CD4-positive, CD25-positive, alpha-beta regulatory T cell (primary cell): ENCODE results near the gene C6orf58. TPM values are rescaled to one million over a fixed set of nuclear protein-coding genes. Genes with fewer than 3 reads are reported as not detected.

Experiments used
- ATAC-seq, 2 donors: fragments of 150-1000 bp; cut with Tn5 transposase; one replicate each; pipeline ENCODE4 v1.10.0; 2021; ENCODE audit warnings: low read depth in 2 of 2, moderate number of reproducible peaks in 2 of 2, moderate library complexity in 1 of 2
- DNase-seq, 3 donors: peaks; one replicate each; pipeline versions ENCODE4 v3.0.0 to v3.0.0-alpha.2; 2012 to 2022; ENCODE audit warnings: mixed read lengths in 1 of 3
- H3K27ac ChIP-seq: one replicate; pipeline ENCODE4 v1.7.0; 2013; ENCODE audit warnings: mild to moderate bottlenecking, low read length; ENCODE audit not compliant: insufficient read depth, poor library complexity, severe bottlenecking
- H3K27me3 ChIP-seq: one replicate; pipeline ENCODE4 v1.7.0; 2013; ENCODE audit warnings: low read length; ENCODE audit not compliant: control insufficient read depth, insufficient read depth
- H3K36me3 ChIP-seq: one replicate; pipeline ENCODE4 v1.7.0; 2013; ENCODE audit warnings: mild to moderate bottlenecking, low read length, moderate library complexity; ENCODE audit not compliant: control insufficient read depth, insufficient read depth
- H3K4me1 ChIP-seq: 2 replicates; pipeline ENCODE4 v1.7.0; 2013; ENCODE audit warnings: mild to moderate bottlenecking, low read length; ENCODE audit not compliant: insufficient read depth, control insufficient read depth, poor library complexity, severe bottlenecking
- H3K4me3 ChIP-seq: one replicate; pipeline ENCODE4 v1.7.0; 2013; ENCODE audit warnings: low read depth, mild to moderate bottlenecking, low read length, moderate library complexity
- H3K9me3 ChIP-seq, 2 experiments: 1 replicate in 1 of 2; 2 replicates in 1 of 2; pipeline ENCODE4 v1.7.0; 2013; ENCODE audit warnings: low read length in 2 of 2, mild to moderate bottlenecking in 1 of 2, moderate library complexity in 1 of 2; ENCODE audit not compliant: control insufficient read depth in 2 of 2
- H3K27ac Mint-ChIP-seq, 3 donors: one replicate each; pipeline ENCODE4 v1.8.0; 2020 to 2022; ENCODE audit warnings: mild to moderate bottlenecking in 3 of 3, mixed read lengths in 3 of 3, moderate library complexity in 2 of 3
- H3K27me3 Mint-ChIP-seq: one replicate; pipeline ENCODE4 v1.8.0; 2022; ENCODE audit warnings: mild to moderate bottlenecking, mixed read lengths
- H3K36me3 Mint-ChIP-seq: one replicate; pipeline ENCODE4 v1.8.0; 2020; ENCODE audit warnings: mixed read lengths
- H3K4me1 Mint-ChIP-seq, 4 donors: one replicate each; pipeline ENCODE4 v1.8.0; 2020 to 2022; ENCODE audit warnings: mixed read lengths in 4 of 4, mild to moderate bottlenecking in 1 of 4
- H3K4me3 Mint-ChIP-seq, 4 donors: one replicate each; pipeline ENCODE4 v1.8.0; 2020 to 2022; ENCODE audit warnings: mild to moderate bottlenecking in 4 of 4, mixed read lengths in 4 of 4, moderate library complexity in 3 of 4
- H3K9me3 Mint-ChIP-seq, 7 donors: one replicate each; pipeline ENCODE4 v1.8.0; 2020 to 2022; ENCODE audit warnings: mixed read lengths in 7 of 7, mild to moderate bottlenecking in 3 of 7, moderate library complexity in 2 of 7
- polyA plus RNA-seq, 4 donors: library from polyadenylated mRNA; unstranded; fragments of 300-500 nt; fragmentation: Illumina TruSeq; gene quantifications; one replicate each; pipeline ENCODE4 v1.2.3, GENCODE V29; 2021
- total RNA-seq: library from RNA; stranded (reverse); gene quantifications from one replicate; pipeline ENCODE4 v1.2.3, GENCODE V29; 2022

Gene C6orf58
- total RNA-seq (not detected), polyA plus RNA-seq (not detected)

DNA sequence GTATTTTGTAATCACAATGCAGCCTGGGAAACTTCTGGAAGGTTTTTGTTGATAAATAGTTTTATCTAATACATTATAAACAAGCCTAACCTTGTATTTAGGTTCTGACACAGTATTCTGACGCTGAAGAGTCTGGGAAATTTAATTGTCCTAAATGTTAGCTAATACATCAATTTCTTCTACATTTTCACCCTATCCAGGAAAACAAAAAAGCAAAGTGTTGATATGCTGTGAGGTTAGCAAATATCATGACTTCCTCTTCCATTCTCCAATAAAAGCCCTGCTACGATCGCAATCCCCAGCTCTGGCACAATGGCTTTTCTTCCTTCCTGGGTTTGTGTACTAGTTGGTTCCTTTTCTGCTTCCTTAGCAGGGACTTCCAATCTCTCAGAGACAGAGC, at the start of gene C6orf58:
Gene C6orf58, plus strand, starts transcription at position 301 of the 400 bp plus-strand sequence. Its CDS starts 12 bp downstream, at position 313.
- no peaks in the 10 kb centered on the region for H3K36me3 ChIP-seq
- Mint-ChIP-seq H3K27ac (no peak within 1 kb of the TSS), H3K4me1 (no peaks in the 10 kb centered on the region), H3K27me3 (no peaks in the 10 kb centered on the region), H3K36me3 (no peaks in the 10 kb centered on the region), H3K4me3 (no peak within 1 kb of the TSS), H3K9me3 (peaks cover 0 to 2% (median 0%) of the 10 kb centered on the region in 7 donors)
- DNase-seq: no peak
- no peak within 1 kb of the TSS for H3K4me3 ChIP-seq
- H3K27ac ChIP-seq: no peak within 1 kb of the TSS
- H3K9me3 ChIP-seq: no peaks in the 10 kb centered on the region
- no peak for ATAC-seq
- no peaks in the 10 kb centered on the region for H3K27me3 ChIP-seq
- H3K4me1 ChIP-seq: no peaks in the 10 kb centered on the region

DNA sequence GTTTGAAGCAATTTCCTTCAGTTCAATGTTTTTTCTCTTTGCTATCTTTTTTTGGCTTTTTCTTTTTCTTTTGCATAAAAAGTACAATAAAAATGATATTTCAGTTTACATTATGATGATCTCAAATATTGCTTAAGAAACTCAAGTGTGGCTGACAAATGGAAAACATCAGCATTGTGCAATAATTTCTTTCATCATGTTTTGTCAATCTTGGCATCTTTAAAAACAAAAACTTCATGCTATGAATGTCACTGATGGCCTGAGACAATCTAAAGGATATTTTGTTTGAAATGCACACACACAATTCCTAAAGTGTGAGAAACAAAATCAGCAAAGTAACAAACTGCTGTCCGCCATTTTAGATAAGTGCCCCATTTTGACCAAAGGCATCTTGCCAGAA, 44.0 kb upstream of the C6orf58 start:
- Histone ChIP-seq H3K27me3 (peaks cover 7% of the 10 kb centered on the region), H3K27ac (no peak overlapping the region), H3K36me3 (no peaks in the 10 kb centered on the region), H3K4me3 (no peak overlapping the region), H3K4me1 (no peaks in the 10 kb centered on the region), H3K9me3 (no peaks in the 10 kb centered on the region)
- H3K4me3 Mint-ChIP-seq: no peak overlapping the region
- H3K9me3 Mint-ChIP-seq: no peaks in the 10 kb centered on the region
- DNase-seq (no peak), ATAC-seq (no peak)
- H3K4me1 Mint-ChIP-seq: no peaks in the 10 kb centered on the region
- no peak overlapping the region for H3K27ac Mint-ChIP-seq
- H3K36me3 Mint-ChIP-seq: no peaks in the 10 kb centered on the region
- H3K27me3 Mint-ChIP-seq: peaks cover 34% of the 10 kb centered on the region

GRCh38 chr6:127533736-127534135, 43.2 kb upstream of the C6orf58 start:
- Mint-ChIP-seq H3K27ac (peak overlapping the region in 1 of 3 donors; percentile 20), H3K4me3 (no peak overlapping the region), H3K4me1 (no peaks in the 10 kb centered on the region), H3K27me3 (peaks cover 30% of the 10 kb centered on the region), H3K9me3 (no peaks in the 10 kb centered on the region), H3K36me3 (no peaks in the 10 kb centered on the region)
- H3K9me3 ChIP-seq: no peaks in the 10 kb centered on the region
- H3K4me3 ChIP-seq: no peak overlapping the region
- no peaks in the 10 kb centered on the region for H3K36me3 ChIP-seq
- peaks cover 7% of the 10 kb centered on the region for H3K27me3 ChIP-seq
- DNase-seq (no peak), ATAC-seq (no peak)
- H3K4me1 ChIP-seq: no peaks in the 10 kb centered on the region
- H3K27ac ChIP-seq: no peak overlapping the region

DNA sequence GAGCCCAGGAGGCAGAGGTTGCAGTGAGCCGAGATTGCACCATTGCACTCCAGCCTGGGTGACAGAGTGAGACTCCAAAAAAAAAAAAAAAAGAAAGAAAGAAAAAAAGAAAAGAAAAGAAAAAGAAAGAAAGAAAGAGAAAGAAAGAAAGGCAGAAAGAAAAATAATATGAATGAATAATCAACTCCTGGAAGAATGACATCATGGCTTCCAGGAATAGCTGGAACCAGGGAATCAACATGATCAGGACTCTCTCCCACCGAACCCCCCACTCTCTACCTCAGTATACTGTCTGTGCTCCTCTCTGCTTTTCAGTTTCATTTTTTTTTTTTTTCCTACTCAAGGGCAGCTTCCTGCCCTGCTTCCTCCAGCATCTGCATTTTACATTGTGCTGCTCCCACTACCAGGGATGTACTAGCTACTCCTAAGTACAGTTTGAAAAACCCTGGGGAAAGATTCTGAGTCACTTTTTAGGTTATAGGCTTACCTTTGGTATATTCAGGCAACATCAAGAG, 38.2 kb upstream of the C6orf58 start:
- Mint-ChIP-seq H3K9me3 (no peaks in the 10 kb centered on the region), H3K4me1 (no peaks in the 10 kb centered on the region), H3K36me3 (no peaks in the 10 kb centered on the region), H3K27ac (no peak overlapping the region), H3K27me3 (peaks cover 30% of the 10 kb centered on the region), H3K4me3 (no peak overlapping the region)
- Histone ChIP-seq H3K4me1 (no peaks in the 10 kb centered on the region), H3K27ac (no peak overlapping the region), H3K9me3 (no peaks in the 10 kb centered on the region), H3K27me3 (peaks cover 3% of the 10 kb centered on the region), H3K36me3 (no peaks in the 10 kb centered on the region), H3K4me3 (no peak overlapping the region)
- ATAC-seq (no peak), DNase-seq (no peak)

DNA sequence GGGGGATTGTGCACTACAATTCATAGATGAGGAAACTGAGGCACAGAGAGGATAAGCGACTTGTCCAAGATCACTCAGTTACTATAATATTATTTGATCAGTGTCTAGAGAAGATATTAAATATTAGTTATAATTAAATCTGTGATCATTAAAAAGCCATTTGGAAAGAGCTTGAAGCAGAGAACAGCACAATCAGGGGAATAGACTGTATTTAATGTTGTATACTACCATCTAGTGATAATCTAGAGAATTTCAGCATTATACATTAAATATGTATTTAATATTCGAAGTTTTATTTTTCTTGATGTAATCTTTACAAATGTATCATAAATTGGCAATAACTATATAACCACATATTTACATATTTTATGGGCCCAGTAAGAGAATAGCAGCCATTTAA, 37.7 kb upstream of the C6orf58 start:
- H3K36me3 Mint-ChIP-seq: no peaks in the 10 kb centered on the region
- H3K4me3 ChIP-seq: no peak overlapping the region
- H3K27me3 Mint-ChIP-seq: peaks cover 26% of the 10 kb centered on the region
- peak in 2 of 3 donors; percentile 36 to 40 for DNase-seq
- no peaks in the 10 kb centered on the region for H3K4me1 ChIP-seq
- H3K27me3 ChIP-seq: peaks cover 3% of the 10 kb centered on the region
- peak in 1 of 2 donors; percentile 60 for ATAC-seq
- no peaks in the 10 kb centered on the region for H3K36me3 ChIP-seq
- H3K4me3 Mint-ChIP-seq: no peak overlapping the region
- no peak overlapping the region for H3K27ac ChIP-seq
- H3K9me3 ChIP-seq: no peaks in the 10 kb centered on the region
- H3K27ac Mint-ChIP-seq: no peak overlapping the region
- H3K9me3 Mint-ChIP-seq: no peaks in the 10 kb centered on the region
- no peaks in the 10 kb centered on the region for H3K4me1 Mint-ChIP-seq

GRCh38 chr6:127547215-127547614, 29.8 kb upstream of the C6orf58 start:
- Mint-ChIP-seq H3K36me3 (no peaks in the 10 kb centered on the region), H3K27ac (no peak overlapping the region), H3K9me3 (no peaks in the 10 kb centered on the region), H3K4me1 (no peaks in the 10 kb centered on the region), H3K4me3 (no peak overlapping the region), H3K27me3 (peaks cover 8% of the 10 kb centered on the region)
- no peak overlapping the region for H3K4me3 ChIP-seq
- no peaks in the 10 kb centered on the region for H3K9me3 ChIP-seq
- H3K4me1 ChIP-seq: no peaks in the 10 kb centered on the region
- DNase-seq: peak in 1 of 3 donors; percentile 35
- peak in 1 of 2 donors; percentile 34 for ATAC-seq
- peaks cover 2% of the 10 kb centered on the region for H3K27me3 ChIP-seq
- no peaks in the 10 kb centered on the region for H3K36me3 ChIP-seq
- no peak overlapping the region for H3K27ac ChIP-seq

DNA sequence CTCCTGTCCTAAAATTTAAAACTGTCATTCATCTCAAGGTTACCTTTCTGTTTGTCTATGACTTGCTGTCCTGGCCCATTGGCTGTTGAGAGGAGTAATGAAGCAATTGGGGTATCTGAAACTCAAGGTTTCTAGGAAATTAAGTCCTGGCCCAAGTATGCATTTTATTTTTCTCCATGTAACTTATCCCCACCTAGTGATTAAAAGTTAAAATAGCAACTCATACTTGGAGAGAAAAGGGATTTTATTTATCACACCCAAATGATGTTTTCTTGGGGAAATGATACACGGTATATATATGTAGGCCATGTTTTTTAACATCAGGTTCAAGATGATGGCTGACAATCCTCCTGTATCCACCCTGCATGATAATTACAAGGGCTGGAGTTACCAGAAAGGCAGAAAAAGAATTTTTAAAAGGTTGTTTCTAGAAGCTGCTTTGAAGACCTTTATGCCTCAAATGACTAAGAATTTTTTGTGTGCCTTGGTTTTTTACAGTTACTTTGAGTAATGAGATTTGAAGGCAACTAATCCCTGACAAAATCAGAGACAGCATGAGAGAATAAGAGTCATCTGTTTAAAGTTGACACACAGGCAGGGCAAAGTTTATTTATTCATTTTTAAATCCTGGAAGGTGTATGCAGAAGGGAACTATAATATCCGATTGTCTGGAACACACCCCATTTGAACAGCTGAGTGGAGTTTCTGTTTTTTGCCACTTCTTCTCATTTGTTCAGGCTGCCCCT, 28.9 kb upstream of the C6orf58 start:
- peaks cover 10% of the 10 kb centered on the region for H3K27me3 Mint-ChIP-seq
- ATAC-seq: no peak
- H3K36me3 Mint-ChIP-seq: no peaks in the 10 kb centered on the region

DNA sequence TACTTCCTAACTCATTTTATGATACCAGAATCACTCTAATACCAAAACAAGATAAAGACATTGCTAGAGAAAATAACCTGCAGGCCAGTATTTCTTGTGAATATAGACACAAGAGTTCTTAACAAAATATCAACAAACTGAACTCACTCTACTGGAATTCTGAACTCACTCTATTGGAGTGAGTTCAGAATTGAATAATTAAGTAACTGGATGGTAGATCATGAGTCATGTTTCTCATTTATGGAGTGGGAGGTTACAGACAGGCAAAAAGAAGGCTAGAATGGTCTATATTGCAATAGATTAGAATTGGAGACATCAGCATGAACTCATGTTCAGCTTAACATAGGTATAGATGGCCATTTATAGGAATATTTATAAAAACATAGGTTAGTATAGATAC, 26.6 kb upstream of the C6orf58 start:
- Mint-ChIP-seq H3K9me3 (no peaks in the 10 kb centered on the region), H3K36me3 (no peaks in the 10 kb centered on the region), H3K27ac (no peak overlapping the region), H3K27me3 (peaks cover 10% of the 10 kb centered on the region), H3K4me3 (no peak overlapping the region), H3K4me1 (no peaks in the 10 kb centered on the region)
- DNase-seq (no peak), ATAC-seq (no peak)
- Histone ChIP-seq H3K27ac (no peak overlapping the region), H3K4me3 (no peak overlapping the region), H3K4me1 (no peaks in the 10 kb centered on the region), H3K27me3 (peaks cover 4% of the 10 kb centered on the region), H3K36me3 (no peaks in the 10 kb centered on the region), H3K9me3 (no peaks in the 10 kb centered on the region)

More for the DNA sequence above, 28.9 kb upstream of the C6orf58 start:
- Mint-ChIP-seq H3K9me3 (no peaks in the 10 kb centered on the region), H3K27ac (no peak overlapping the region), H3K4me1 (no peaks in the 10 kb centered on the region), H3K4me3 (no peak overlapping the region)
- DNase-seq: no peak
- Histone ChIP-seq H3K27me3 (peaks cover 2% of the 10 kb centered on the region), H3K27ac (no peak overlapping the region), H3K9me3 (no peaks in the 10 kb centered on the region), H3K36me3 (no peaks in the 10 kb centered on the region), H3K4me1 (no peaks in the 10 kb centered on the region), H3K4me3 (no peak overlapping the region)
